OCI-LY3 (cell line): ENCODE data around the gene ARPP19.

ENCODE experiments used
- CTCF ChIP-seq: fragments of 200-600, 300-600 bp; sonication (generic); IDR thresholded peaks from 2 replicates; pipeline ENCODE4 v1.5.1; 2014; ENCODE audit warnings: antibody characterized with exemption, low read length, low read depth
- EZH2phosphoT487 ChIP-seq: fragments of 200-600 bp; shearing (Covaris generic); IDR thresholded peaks from 2 replicates; pipeline ENCODE4 v1.6.1; 2018; ENCODE audit warnings: antibody characterized with exemption, mixed run types, low read depth

DNA sequence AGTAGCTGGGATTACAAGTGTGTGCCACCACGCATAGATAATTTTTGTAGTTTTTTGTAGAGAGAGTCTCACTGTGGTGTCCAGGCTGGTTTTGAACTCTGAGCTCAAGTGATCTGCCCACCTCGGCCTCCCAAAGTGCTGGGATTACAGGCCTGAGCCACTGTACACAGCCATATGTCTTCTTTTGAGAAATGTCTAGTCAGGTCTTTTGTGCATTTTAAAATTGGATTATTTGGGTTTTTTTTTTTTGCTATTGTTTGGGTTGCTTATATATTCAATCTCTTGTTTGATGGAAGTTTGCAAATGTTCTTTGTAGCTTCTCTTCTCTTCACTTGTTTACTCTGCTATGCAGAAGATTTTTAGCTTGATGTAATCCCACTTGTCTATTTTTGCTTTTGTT is 6.2 kb upstream of the ARPP19 start:
- TF ChIP-seq CTCF: no peak
- TF ChIP-seq EZH2phosphoT487: no peak
